ENCODE data around the gene PITPNB. TPM values are rescaled to one million over a fixed set of nuclear protein-coding genes. Genes with fewer than 3 reads are reported as not detected.

PITPNB gene
- total RNA-seq, 1 experiment from 2014 or later: 82.6 TPM

GRCh38 chr22:27827604-27828587, 91.2 kb downstream of the PITPNB start:
- Histone ChIP-seq H3K27ac (ENCODE audit: low read depth, low read length) (no peak overlapping the region), H3K9me3 (ENCODE audit: control insufficient read depth in 1 of 2, insufficient read depth in 1 of 2, low read depth in 1 of 2, low read length in 2 of 2) (no peaks in the 10 kb centered on the region), H3K9ac (ENCODE audit: low read length) (no peak overlapping the region), H3K4me3 (replicated peaks in 1 of 2; ENCODE audit: low read depth in 1 of 2, low read length in 2 of 2) (no peak overlapping the region), H4K20me1 (ENCODE audit: insufficient read depth) (no peaks in the 10 kb centered on the region), H3K9me2 (ENCODE audit: insufficient read depth) (no peaks in the 10 kb centered on the region), H3K4me1 (ENCODE audit: control insufficient read depth in 1 of 2, insufficient read depth in 2 of 2, low read length in 2 of 2) (no peaks in the 10 kb centered on the region), H2AFZ (ENCODE audit: low read depth, low read length, poor library complexity, severe bottlenecking) (no peak overlapping the region), H3K27me3 (ENCODE audit: insufficient read depth, low read length) (no peaks in the 10 kb centered on the region), H3K4me2 (ENCODE audit: low read length) (no peak overlapping the region), H3K79me2 (ENCODE audit: insufficient read depth, low read length) (no peaks in the 10 kb centered on the region), H3K36me3 (ENCODE audit: control insufficient read depth in 1 of 2, insufficient read depth in 2 of 2, low read length in 2 of 2) (no peaks in the 10 kb centered on the region)
- intact Hi-C loops (cut with micrococcal nuclease): no loop called here
- ChIA-PET RAD21 (ENCODE audit: low non-redundant PET in 1 of 2, low total read pairs in 2 of 2, uncharacterized antibody in 2 of 2, unreplicated experiment in 2 of 2) (no interaction called here), CTCF (no interaction called here), POLR2A (no interaction called here)
- TF ChIP-seq MAX (IDR thresholded peaks at IDR 0.05) (no peak), CTCF (IDR thresholded peaks at IDR 0.05 in 2 of 3, conservative IDR thresholded peaks at IDR 0.05 in 1 of 3; ENCODE audit: borderline replicate concordance in 1 of 3, insufficient read depth in 1 of 3, low read depth in 2 of 3, low read length in 2 of 3) (no peak)
- ATAC-seq (no peak), DNase-seq (ENCODE audit: low read depth, low spot score) (no peak)
- BruUV-seq (replicated peaks): no TSS peak

GRCh38 chr22:27825174-27825573, 93.9 kb downstream of the PITPNB start:
- H3K36me3 ChIP-seq (ENCODE audit: control insufficient read depth in 1 of 2, insufficient read depth in 2 of 2, low read length in 2 of 2): no peaks in the 10 kb centered on the region
- no peak overlapping the region for H3K4me2 ChIP-seq (ENCODE audit: low read length)
- ATAC-seq (peak; percentile 69; the same call in 1 of the 2 replicates), DNase-seq (ENCODE audit: low read depth, low spot score) (no peak)
- H3K9me2 ChIP-seq (ENCODE audit: insufficient read depth): no peaks in the 10 kb centered on the region
- no peak overlapping the region for H3K9ac ChIP-seq (ENCODE audit: low read length)
- H4K20me1 ChIP-seq (ENCODE audit: insufficient read depth): no peaks in the 10 kb centered on the region
- H3K79me2 ChIP-seq (ENCODE audit: insufficient read depth, low read length): no peaks in the 10 kb centered on the region
- H3K4me3 ChIP-seq (replicated peaks in 1 of 2; ENCODE audit: low read depth in 1 of 2, low read length in 2 of 2): no peak overlapping the region
- H3K9me3 ChIP-seq (ENCODE audit: control insufficient read depth in 1 of 2, insufficient read depth in 1 of 2, low read depth in 1 of 2, low read length in 2 of 2): no peaks in the 10 kb centered on the region
- no peak overlapping the region for H3K27ac ChIP-seq (ENCODE audit: low read depth, low read length)
- H2AFZ ChIP-seq (ENCODE audit: low read depth, low read length, poor library complexity, severe bottlenecking): no peak overlapping the region
- intact Hi-C loops (cut with micrococcal nuclease): no loop called here
- ChIA-PET CTCF (no interaction called here), POLR2A (no interaction called here), RAD21 (ENCODE audit: low non-redundant PET in 1 of 2, low total read pairs in 2 of 2, uncharacterized antibody in 2 of 2, unreplicated experiment in 2 of 2) (no interaction called here)
- no TSS peak for BruUV-seq (replicated peaks)
- no peaks in the 10 kb centered on the region for H3K27me3 ChIP-seq (ENCODE audit: insufficient read depth, low read length)
- no peaks in the 10 kb centered on the region for H3K4me1 ChIP-seq (ENCODE audit: control insufficient read depth in 1 of 2, insufficient read depth in 2 of 2, low read length in 2 of 2)
- TF ChIP-seq RAD21 (IDR thresholded peaks at IDR 0.05; ENCODE audit: low read depth): 0 out of 2 replicates have a peak, but pooled peaks have one; percentile 20
- no peak for TF ChIP-seq POLR2AphosphoS5 (IDR thresholded peaks at IDR 0.05; ENCODE audit: low read depth, low read length)
- TF ChIP-seq CTCF (IDR thresholded peaks at IDR 0.05 in 2 of 3, conservative IDR thresholded peaks at IDR 0.05 in 1 of 3; ENCODE audit: borderline replicate concordance in 1 of 3, insufficient read depth in 1 of 3, low read depth in 2 of 3, low read length in 2 of 3): peak in 2 of 3 experiments; percentile 62 to 69; a peak in 4 of 6 replicates
- no peak for TF ChIP-seq POLR2A (IDR thresholded peaks at IDR 0.05; ENCODE audit: borderline replicate concordance, extremely low read depth, insufficient read depth, insufficient read length)
- no peak for TF ChIP-seq EZH2phosphoT487 (IDR thresholded peaks at IDR 0.05; ENCODE audit: borderline replicate concordance)
- TF ChIP-seq SIN3A (IDR thresholded peaks at IDR 0.05; ENCODE audit: low read depth): no peak
- no peak for TF ChIP-seq ZFX (IDR thresholded peaks at IDR 0.05)
- no peak for TF ChIP-seq YY1 (IDR thresholded peaks at IDR 0.05; ENCODE audit: extremely low read depth, insufficient replicate concordance, low read depth, low read length)
- no peak for TF ChIP-seq ELF1 (IDR thresholded peaks at IDR 0.05; ENCODE audit: borderline replicate concordance, low read depth)
- TF ChIP-seq EZH2 (IDR thresholded peaks at IDR 0.05): no peak
- no peak for TF ChIP-seq ZNF274 (IDR thresholded peaks at IDR 0.05; ENCODE audit: low read depth, low read length)
- TF ChIP-seq JUND (IDR thresholded peaks at IDR 0.05): no peak

All from HCT116 (cell line).